Adrenal gland (tissue), 12 donors: ENCODE data around the gene KDM1A. TPM values are rescaled to one million over a fixed set of nuclear protein-coding genes. Genes with fewer than 3 reads are reported as not detected.
"Not testable (repeated sequence)": the region's sequence is repeated elsewhere in the genome, so short reads cannot be mapped to it uniquely, and the experiment has no call there.

ENCODE experiments used
- DNase-seq, 7 donors: peaks; one replicate each; pipeline ENCODE4 v3.0.0-alpha.2; 2019 to 2020
- H3K27ac ChIP-seq, 5 donors: fragments of 200-600 bp; sonication (generic) in 4 of 5; 1 replicate in 3 of 5; 2 replicates in 2 of 5; pipeline versions ENCODE4 v1.5.1 to v1.8.0; 2016 to 2020; ENCODE audit warnings: mild to moderate bottlenecking in 1 of 5
- H3K27me3 ChIP-seq: fragments of 200-600 bp; 2 replicates; pipeline ENCODE4 v1.8.0; 2021
- H3K36me3 ChIP-seq, 2 donors: fragments of 200-600 bp; replicated peaks in 1 of 2; 1 replicate in 1 of 2; 2 replicates in 1 of 2; pipeline versions ENCODE4 v1.5.1 to v1.8.0; 2018 to 2022
- H3K4me1 ChIP-seq, 2 donors: fragments of 200-600 bp; replicated peaks in 1 of 2; 1 replicate in 1 of 2; 2 replicates in 1 of 2; pipeline versions ENCODE4 v1.5.1 to v1.8.0; 2018 to 2021
- H3K4me3 ChIP-seq, 4 donors: fragments of 200-600 bp; sonication (generic) in 3 of 4; one replicate each; pipeline ENCODE4 v1.5.1; 2016 to 2018
- H3K9me3 ChIP-seq, 3 donors: fragments of 200-600 bp; sonication (generic) in 1 of 3; replicated peaks in 1 of 3; 1 replicate in 2 of 3; 2 replicates in 1 of 3; pipeline versions ENCODE4 v1.5.1 to v1.8.0; 2016 to 2021
- CTCF ChIP-seq, 6 experiments: fragments of 450-650 bp in 4 of 6; fragments of 200-600 bp in 2 of 6; sonication (generic) in 1 of 6; IDR thresholded peaks; 1 replicate in 5 of 6; 2 replicates in 1 of 6; pipeline versions ENCODE4 v1.5.1 to v1.8.0; 2016 to 2021; ENCODE audit warnings: antibody characterized with exemption in 6 of 6, mild to moderate bottlenecking in 2 of 6, moderate library complexity in 1 of 6
- POLR2A ChIP-seq, 2 donors: fragments of 450-650 bp; IDR thresholded peaks; one replicate each; pipeline ENCODE4 v1.6.1; 2017; ENCODE audit warnings: antibody characterized with exemption in 2 of 2, mild to moderate bottlenecking in 2 of 2, moderate library complexity in 1 of 2
- WGBS, 4 donors: extraction: QIAGEN DNeasy Blood & Tissue Kit in 2 of 4; methylation state at CpG; one replicate each; pipeline versions ENCODE4 v1.1.5 to v1.1.7; 2013 to 2017; 5-methylcytosine and 5-hydroxymethylcytosine counted together
- intact Hi-C, 2 donors: fragments of 100-400 bp; cut with DNase I; formaldehyde crosslinking; loops; one replicate each; pipeline versions ENCODE4 v1.14.1 to v1.15.0; 2022 to 2023
- polyA plus RNA-seq, 3 donors: library from polyadenylated mRNA; stranded (reverse); fragments of 200-250 nt in 2 of 3; fragments of 350-450 nt in 1 of 3; fragmentation: Illumina TruSeq in 1 of 3; extraction: RNeasy Lipid Tissue Mini Kit (QIAGEN cat#74804) in 1 of 3; gene quantifications; one replicate each; pipeline ENCODE4 v1.2.3, GENCODE V29; 2013 to 2014
- total RNA-seq, 9 donors: library from RNA; depleted of rRNA in 4 of 9; stranded (reverse); fragments of >200 nt in 4 of 9; fragments of 120-200 nt in 1 of 9; fragmentation: NEBNext Ultra II Directional in 1 of 9; extraction: Animal tissue kit (Norgen Biotek cat#: 25700) in 1 of 9; gene quantifications; one replicate each; pipeline versions ENCODE4 v1.1.0 to v1.2.4, GENCODE V29; 2013 to 2023
- donor health status: healthy with polysubstance abuse.
- donor health status: Bipolar disorder and iron deficiency.
- donor health status: DM: yes; HTN: yes; CAD: no.
- donor health status: DM: no; HTN: no; CAD: no.
- donor health status: DM: no; HTN: no; CAD: no.
- donor health status: DM: yes; HTN: yes; CAD: no.

Gene KDM1A
- total and polyA plus RNA-seq, 12 donors = 25.3 to 87.1 (median 57.8) TPM

DNA sequence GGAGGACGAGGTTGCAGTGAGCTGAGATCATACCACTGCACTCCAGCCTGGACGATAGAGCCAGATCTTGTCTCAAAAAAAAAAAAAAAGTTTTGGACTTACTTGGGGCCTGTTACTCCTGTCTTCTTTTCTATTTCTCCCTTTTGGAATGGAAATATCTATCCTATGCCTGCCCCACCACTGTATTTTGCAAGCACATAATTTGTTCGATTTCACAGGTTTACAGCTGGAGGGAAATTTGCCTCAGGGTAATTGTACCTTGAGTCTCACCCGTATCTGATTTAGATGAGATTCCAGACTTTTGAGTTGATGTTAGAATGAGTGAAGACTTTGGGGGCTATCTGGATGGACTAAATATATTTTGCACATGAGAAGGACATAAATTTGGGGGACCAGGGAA, 12.2 kb upstream of the KDM1A start:
- TF ChIP-seq POLR2A (IDR thresholded peaks at IDR 0.05) (no peak), CTCF (IDR thresholded peaks at IDR 0.05) (no peak)
- no peaks in the 10 kb centered on the region for H3K36me3 ChIP-seq
- intact Hi-C loops = no loop called here
- H3K9me3 ChIP-seq = no peaks in the 10 kb centered on the region
- no peaks in the 10 kb centered on the region for H3K27me3 ChIP-seq
- no peak overlapping the region for H3K27ac ChIP-seq
- no peak overlapping the region for H3K4me3 ChIP-seq
- no peaks in the 10 kb centered on the region for H3K4me1 ChIP-seq
- WGBS, 4 donors = 84 to 88% (median 86%) methylated on average over 4 of the region's 4 CpGs
- DNase-seq = no peak

DNA sequence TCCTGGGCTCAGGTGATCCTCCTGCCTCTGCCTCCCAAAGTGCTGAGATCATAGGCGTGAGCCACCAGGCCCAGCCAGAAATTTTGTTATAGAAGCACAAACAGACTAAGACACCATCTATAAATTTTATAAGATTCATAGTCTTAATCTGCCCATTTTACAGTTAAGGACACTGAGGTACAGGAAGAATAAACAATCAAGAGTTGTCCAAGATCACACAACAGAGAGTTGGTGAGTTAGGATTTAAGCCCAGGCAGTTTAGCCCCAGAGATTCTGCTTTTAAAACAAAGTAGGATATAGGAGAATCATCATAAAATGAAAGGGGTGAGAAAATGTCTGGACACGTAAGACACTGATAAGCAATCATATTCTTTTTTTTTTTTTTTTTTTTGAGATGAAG, 10.4 kb upstream of the KDM1A start:
- Histone ChIP-seq H3K9me3 (no peaks in the 10 kb centered on the region), H3K4me1 (no peaks in the 10 kb centered on the region), H3K27me3 (no peaks in the 10 kb centered on the region), H3K4me3 (no peak overlapping the region), H3K27ac (no peak overlapping the region), H3K36me3 (no peaks in the 10 kb centered on the region)
- no peak for DNase-seq
- intact Hi-C loops = no loop called here
- 56 to 84% (median 80%) methylated on average over 2 of the region's 2 CpGs for WGBS, 4 donors
- TF ChIP-seq CTCF (IDR thresholded peaks at IDR 0.05) (no peak), POLR2A (IDR thresholded peaks at IDR 0.05) (no peak)

- intact Hi-C loops = loop anchor here in 1 of 2 donors (10.0 kb wide), 1 partner anchor 85 kb away; no protein-coding TSS in a partner anchor
- H3K4me3 ChIP-seq, H3K4me1 ChIP-seq, H3K36me3 ChIP-seq, DNase-seq, H3K27me3 ChIP-seq, H3K9me3 ChIP-seq, H3K27ac ChIP-seq: not testable (repeated sequence)
- WGBS, 4 donors = 85 to 91% (median 88%) methylated on average over 8 of the region's 8 CpGs
Measured at GRCh38 chr1:23010025-23010424, 9.2 kb upstream of the KDM1A start.

- no peak overlapping the region for H3K4me3 ChIP-seq
- WGBS, 4 donors = 62 to 81% (median 66%) methylated on average over 3 of the region's 3 CpGs
- H3K27me3 ChIP-seq = no peaks in the 10 kb centered on the region
- intact Hi-C loops = loop anchor here in 1 of 2 donors (10.0 kb wide), 1 partner anchor 81 kb away; no protein-coding TSS in a partner anchor
- no peaks in the 10 kb centered on the region for H3K9me3 ChIP-seq
- no peaks in the 10 kb centered on the region for H3K36me3 ChIP-seq
- TF ChIP-seq POLR2A (IDR thresholded peaks at IDR 0.05) (no peak), CTCF (IDR thresholded peaks at IDR 0.05) (no peak)
- no peak for DNase-seq
- no peaks in the 10 kb centered on the region for H3K4me1 ChIP-seq
- no peak overlapping the region for H3K27ac ChIP-seq
Measured at GRCh38 chr1:23013657-23014056, 5.6 kb upstream of the KDM1A start.

- Histone ChIP-seq H3K27me3 (no peaks in the 10 kb centered on the region), H3K36me3 (no peaks in the 10 kb centered on the region), H3K4me1 (peaks cover 7 to 14% of the 10 kb centered on the region in 2 donors), H3K27ac (peak overlapping the region; percentile 60 to 91 (median 90)), H3K9me3 (no peaks in the 10 kb centered on the region), H3K4me3 (peak overlapping the region; percentile 58 to 83 (median 81))
- WGBS, 4 donors = 33 to 39% (median 35%) methylated on average over 10 of the region's 10 CpGs
- TF ChIP-seq CTCF (IDR thresholded peaks at IDR 0.05) (no peak), POLR2A (IDR thresholded peaks at IDR 0.05) (no peak)
- intact Hi-C loops = loop anchor here in 1 of 2 donors (10.0 kb wide), 1 partner anchor 76 kb away; no protein-coding TSS in a partner anchor
- peak in 2 of 7 donors; percentile 6 to 10 for DNase-seq
Measured at GRCh38 chr1:23018661-23019093, 591 bp upstream of the KDM1A start.
